Colon (tissue), 2 donors: ENCODE data around the gene UGT2B28.
"Not testable (repeated sequence)": the region's sequence is repeated elsewhere in the genome, so short reads cannot be mapped to it uniquely, and the experiment has no call there.

Source experiments
- FAIRE-seq: peaks from 2 replicates; lab custom pipeline; 2012; peaks lifted over from hg19 to GRCh38; lab: Jason Lieb, UNC
- donor health status: control.
- donor health status: control.

UGT2B28 gene

DNA sequence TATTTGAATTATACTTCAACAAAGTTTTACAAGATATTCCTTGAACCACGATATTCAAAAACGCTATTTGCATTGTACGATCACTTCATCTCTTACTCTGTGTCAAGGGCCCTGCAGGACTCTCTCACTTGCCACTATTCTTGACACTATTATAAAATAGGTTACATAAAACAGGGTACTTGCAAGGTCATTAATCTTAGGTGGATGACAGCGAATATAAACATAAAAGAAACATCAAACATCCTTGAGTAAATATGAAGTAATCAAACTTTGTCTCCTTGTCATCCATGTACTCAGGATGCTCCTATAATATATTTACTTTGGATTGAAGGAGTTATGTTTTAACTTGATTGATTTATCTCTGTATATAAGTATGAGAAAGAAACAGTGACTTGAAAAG, at the start of gene UGT2B28:
UGT2B28 (plus strand) TSS at position 395 of the 400 bp plus-strand sequence. CDS start 26 bp downstream, outside the sequence.
- peak; percentile 75 for FAIRE-seq

DNA sequence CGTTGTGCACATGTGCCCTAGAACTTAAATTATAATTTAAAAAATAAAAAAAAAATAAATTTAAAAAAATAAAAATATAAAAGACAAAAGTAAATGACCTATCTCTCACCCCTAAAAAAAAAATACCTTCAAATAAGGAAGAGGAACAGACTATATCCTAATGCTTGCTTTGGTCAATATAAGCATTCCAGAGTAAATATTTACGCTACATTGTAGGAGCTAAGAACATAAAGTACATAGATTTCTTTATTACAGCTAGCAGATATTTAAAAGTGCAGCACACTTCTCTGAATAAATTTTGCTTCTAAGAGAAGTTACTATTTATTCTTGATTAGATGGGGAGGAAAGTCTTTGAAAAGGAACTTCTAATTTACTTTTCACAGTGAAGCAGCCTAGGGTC, 41.2 kb upstream of the UGT2B28 start:
- FAIRE-seq = no peak

DNA sequence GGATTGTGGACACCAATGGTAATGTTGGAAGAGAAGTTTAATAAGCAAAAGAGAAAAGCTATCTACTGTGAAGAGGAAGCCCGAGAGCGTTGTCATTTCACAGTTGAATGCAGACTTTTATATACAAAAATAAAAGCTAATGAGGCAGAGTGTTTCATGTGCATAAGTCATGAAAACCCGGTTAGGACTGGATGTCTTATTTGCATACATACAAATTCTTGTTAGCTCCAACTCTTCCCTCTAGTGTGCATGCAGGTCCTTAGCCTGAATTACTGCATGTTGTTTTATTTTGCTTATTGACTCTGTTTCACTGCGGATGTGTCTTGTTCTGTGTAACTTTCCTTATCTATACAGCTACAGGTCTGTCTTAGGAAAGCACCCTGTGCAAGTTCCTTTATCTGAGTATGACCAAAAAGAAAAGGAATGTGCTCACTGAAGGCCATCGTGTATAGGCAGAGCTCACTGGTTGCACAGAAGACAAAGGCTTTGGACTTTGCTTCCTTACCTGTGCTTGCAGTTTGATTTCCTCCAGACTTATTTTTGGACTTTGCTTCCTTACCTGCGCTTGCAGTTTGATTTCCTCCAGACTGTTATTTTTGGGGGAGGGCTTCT, 40.6 kb upstream of the UGT2B28 start:
- FAIRE-seq = no peak

DNA sequence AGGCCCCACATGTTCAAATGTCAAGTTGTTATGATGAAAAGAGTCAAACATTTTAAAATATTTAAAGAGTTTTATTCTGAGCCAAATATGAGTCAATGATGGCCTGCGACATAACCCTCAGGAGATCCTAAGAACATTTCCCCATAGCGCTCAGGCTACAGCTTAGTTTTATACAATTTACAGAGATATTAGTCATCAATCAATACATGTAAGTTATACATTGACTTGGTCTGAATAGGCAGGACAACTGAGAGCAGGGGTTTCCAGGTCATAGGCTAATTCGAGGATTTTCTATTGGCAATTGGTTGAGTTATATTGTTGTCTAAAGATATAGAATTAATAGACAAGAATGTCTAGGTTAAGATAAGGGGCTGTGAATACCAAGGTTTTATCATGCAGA, 39.5 kb upstream of the UGT2B28 start:
- FAIRE-seq = peak; percentile 84

DNA sequence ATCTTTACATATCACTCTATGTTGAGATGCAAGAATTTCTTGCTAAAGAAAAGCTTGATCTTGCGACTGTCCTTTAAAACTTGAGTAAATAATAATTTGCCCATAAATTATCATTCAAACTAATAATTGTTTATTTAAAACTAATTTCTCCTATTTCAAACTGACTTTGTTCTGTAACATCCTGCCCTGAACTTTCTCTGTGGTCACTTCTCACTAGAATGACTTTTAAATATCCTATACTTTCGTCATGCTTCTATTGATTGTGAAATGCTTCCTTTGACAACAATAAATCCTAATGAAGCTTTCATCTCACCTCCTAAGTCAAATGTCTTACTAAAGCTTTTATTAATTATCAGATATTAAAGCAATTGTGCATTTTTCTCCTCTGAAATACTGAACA, 38.5 kb upstream of the UGT2B28 start:
- not testable (repeated sequence) for FAIRE-seq

DNA sequence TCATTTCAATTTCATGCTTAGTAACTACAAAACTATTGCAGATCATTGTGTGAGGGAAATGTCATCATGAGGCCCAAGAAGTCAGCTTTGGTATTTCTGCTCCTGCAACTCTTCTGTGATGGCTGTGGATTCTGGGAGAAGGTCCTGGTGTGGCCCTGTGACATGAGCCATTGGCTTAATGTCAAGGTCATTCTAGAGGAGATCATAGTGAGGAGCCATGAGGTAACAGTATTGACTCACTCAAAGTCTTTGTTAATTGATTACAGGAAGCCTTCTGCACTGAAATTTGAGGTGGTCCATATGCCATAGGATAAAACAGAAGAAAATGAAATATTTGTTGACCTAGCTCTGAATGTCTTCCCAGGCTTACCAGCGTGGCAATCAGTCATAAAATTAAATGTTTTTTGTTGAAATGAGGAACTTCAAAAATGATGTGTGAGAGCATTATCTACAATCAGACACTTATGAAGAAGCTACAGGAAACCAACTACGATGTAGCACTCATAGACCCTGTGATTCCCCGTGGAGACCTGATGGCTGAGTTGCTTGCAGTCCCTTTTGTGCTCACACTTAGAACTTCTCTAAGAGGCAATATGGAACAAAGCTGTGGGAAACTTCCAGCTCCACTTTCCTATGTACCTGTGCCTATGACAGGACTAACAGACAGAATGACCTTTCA, 37.6 kb upstream of the UGT2B28 start:
- FAIRE-seq = not testable (repeated sequence)

DNA sequence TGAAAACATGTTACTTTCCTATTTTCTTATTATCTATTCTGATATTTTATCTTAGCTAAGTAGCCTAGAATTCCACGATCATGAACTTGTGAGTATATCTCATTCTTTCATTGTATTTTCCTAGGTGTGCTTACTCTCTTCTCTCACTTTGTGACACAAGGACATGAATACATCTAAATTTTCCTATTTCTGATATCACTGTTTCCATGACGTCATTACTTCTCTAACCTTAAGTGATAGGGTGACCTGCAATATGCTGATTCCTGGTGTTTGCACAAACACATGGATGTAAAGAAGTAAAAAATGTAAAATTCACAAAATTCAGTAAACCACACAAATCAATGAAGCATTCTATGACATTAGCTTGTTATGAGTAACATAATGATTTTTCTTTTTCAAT, 29.4 kb upstream of the UGT2B28 start:
- peak; percentile 74 for FAIRE-seq

DNA sequence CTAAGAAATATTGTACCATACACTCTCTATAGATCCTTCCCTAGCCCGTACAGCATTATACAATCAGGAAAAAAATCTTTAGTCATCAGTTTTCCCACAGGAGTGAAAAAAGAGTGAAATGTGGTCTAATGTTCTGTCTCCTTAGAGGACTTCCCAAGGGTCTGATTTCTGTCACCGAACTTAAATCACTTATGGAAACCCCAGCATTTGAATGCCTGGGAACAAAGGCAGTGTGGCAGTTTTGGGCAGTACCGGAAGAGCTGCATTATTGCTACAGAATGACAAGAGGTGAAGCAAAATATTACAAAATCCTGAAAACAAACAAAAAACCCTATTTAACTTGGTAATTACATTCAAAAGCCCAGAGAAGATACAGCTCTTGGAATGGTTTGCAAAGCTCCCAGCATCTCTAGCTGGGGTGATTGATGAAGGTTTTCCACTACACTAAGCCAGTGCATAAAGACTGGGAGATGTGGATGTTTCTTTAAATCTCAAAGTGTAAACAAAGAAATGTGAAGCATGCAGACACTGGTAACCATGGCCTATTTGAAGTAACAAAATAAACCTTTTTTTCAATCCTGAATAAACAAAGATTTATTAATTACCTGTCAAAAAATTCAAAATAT, 27.0 kb upstream of the UGT2B28 start:
- FAIRE-seq = not testable (repeated sequence)

DNA sequence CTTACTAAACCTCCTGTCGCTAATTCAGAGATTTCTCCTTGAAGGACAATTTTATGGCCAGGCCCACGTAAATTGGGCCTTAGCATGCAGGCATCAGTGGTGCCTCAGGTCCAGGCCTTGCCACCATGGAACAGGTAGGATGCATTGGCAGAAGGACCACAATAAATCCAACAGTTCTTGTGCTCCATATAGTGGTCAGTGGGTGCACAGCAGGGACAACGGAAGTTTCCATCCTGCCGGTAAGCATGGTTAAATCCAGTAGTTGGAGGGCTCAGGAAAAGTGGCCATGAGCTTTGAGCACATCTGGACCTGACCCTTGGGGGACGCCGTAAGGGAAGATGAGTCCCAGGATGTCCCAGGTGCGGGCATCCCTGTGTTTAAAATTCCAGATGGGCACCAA, 11.7 kb upstream of the UGT2B28 start:
- not testable (repeated sequence) for FAIRE-seq

DNA sequence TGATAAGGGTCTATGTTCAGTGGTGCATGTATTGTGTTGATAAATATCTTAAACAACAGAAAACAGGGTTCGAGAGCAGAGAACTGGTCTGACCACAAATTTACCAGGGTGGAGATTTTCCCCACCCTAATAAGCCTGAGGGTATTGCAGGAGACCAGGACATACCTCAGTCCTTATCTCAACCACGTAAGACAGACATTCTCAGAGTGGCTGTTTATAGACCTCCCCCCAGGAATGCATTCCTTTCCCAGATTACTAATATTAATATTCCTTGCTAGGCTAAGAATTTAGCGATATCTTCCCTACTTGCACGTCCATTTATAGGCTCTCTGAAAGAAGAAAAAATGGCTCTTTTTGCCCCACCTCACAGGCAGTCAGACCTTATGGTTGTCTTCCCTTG, 16.1 kb downstream of the UGT2B28 start:
- not testable (repeated sequence) for FAIRE-seq

DNA sequence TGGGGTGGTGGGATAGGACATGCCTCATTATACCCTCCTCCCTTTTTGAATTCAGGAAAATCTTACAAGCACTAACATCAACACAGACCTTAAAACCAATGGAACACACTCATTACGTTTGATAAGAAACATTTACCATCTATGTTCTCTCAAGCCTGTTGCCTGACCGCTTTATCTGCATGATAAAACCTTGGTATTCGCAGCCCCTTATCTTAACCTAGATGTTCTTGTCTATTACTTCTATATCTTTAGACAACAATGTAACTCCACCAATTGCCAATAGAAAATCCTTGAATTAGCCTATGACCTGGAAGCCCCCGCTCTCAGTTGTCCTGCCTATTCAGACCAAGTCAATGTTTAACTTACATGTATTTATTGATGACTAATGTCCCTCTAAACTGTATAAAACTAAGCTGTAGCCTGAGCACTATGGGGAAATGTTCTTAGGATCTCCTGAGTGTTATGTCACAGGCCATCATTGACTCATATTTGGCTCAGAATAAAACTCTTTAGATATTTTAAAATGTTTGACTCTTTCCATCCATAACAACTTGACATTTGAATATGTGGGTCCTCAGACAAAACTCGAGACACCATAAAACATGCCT, 28.3 kb downstream of the UGT2B28 start:
- not testable (repeated sequence) for FAIRE-seq

DNA sequence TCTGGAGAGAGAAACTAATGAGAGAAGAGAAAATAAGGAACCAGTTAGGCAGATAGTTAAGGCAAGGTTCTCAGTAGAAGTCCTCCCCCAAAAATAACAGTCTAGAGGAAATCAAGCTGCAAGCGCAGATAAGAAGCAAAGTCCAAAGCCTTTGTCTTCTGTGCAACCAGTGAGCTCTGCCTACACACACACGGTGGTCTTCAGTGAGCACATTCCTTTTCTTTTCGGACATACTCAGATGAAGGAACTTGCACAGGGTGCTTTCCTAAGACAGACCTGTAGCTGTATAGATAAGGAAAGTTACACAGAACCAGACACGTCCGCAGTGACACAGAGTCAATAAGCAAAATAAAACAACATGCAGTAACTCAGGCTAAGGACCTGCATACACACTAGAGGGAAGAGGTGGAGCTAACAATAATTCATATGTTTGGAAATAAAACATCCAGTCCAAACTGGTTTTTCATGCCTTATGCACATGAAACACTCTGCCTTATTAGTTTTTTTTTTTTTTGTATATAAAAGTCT, 29.3 kb downstream of the UGT2B28 start:
- FAIRE-seq = not testable (repeated sequence)

DNA sequence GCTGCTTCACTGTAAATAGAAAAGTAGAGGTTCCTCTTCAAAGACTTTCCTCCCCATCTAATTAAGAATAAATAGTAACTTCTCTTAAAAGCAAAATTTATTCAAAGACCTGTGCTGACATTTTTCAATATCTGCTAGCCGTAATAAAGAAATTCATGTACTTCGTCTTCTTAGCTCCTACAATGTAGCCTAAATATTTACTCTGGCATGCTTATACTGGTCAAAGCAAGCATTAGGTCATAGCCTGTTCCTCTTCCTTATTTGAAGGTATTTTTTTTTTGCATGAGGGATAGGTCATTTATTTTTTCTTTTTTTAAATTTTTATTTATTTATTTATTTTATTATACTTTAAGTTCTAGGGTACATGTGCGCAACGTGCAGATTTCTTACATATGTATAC, 30.0 kb downstream of the UGT2B28 start:
- FAIRE-seq = not testable (repeated sequence)

DNA sequence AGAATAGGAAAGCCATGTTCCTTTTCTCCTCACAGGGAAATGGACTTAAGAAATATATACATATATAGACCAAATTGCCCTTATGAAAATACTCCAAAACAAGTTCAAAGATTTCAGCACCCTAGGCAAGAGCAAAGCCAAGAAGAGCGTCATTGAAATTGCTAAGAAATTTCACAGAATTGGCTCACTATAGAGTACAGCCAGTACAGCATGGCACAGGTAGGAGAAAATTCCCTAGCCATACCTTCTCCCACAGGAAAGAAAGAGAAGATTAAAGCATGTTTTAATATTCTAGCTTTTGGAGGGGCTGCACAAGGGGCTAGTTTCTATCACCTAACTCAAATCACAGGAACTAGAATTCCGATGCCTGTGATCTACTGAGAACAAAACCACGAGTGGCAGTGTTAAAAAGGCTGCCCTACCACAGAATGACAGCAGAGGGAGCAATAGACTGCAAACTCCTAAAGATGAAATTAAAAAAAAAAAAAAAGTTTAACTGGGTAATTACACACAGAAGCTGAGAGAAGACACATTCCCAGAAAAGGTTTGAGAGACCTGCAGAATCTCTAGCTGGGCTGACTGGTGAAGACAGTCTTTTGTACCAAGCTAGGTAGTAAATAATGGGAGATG, 37.5 kb downstream of the UGT2B28 start:
- FAIRE-seq = not testable (repeated sequence)

DNA sequence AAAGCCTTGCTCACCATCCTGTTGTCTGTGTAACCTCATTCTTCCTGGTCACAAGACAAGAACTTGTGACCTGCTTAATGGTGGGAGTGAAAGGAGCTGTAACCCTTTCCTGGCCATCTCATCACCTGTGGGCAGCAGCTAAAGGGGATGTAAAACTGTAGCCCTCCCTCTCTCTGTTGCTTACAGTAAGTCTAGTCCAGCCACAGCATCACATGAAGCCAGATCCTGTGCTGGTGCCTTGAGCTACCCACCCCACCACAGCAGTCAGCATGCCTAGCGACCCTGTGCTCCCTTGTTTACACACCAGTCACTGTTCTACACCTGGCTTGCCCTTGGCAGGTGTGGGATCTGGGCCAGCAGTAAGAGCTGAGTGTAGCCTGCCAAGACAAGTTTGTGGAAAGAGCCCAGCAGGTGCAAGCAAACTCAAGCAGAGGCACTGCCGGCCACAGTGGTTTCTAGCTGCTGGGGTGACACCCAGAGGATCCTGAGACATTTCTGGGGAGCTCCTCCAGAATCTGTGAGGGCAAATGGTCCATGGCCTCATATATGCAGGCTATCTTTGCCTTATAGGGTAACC, 41.0 kb downstream of the UGT2B28 start:
- no peak for FAIRE-seq

DNA sequence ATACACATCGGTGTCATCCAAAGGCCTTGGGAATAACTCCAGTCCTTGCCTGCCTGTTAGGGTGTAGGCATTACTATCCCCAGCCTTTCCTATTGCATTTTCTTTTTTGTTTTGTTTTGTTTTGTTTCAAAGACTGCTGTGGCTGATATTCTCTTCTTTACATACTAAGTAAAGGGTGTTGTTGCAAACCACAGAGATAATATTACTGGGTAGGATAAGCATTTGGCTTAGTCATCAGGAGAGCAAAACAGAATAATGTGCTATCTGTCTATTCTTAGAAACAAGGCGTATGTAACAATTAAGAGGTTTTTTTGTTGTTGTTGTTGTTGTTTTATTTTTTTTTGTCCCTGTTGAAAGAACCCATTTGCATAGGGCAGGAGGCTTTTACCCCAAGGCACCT, 41.8 kb downstream of the UGT2B28 start:
- FAIRE-seq = no peak

DNA sequence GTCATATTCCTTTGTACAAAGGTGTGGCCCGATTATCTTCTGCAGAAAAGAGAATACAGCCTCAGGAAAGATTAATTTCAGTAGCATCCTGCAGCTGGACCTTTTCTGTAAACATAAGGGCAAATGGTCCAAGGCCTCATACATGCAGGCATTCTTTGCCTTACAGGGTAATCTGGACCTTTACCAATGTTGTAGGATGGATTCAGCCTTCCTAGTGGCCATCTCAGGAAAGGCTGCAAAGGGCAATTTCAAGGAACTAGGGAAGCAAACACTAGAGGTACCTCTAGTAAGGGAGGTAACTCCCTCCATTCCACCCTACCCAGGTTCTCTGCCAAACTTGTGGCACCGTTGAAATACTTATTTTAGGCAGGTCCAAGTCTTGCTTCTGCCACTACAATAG, 43.0 kb downstream of the UGT2B28 start:
- FAIRE-seq = no peak

DNA sequence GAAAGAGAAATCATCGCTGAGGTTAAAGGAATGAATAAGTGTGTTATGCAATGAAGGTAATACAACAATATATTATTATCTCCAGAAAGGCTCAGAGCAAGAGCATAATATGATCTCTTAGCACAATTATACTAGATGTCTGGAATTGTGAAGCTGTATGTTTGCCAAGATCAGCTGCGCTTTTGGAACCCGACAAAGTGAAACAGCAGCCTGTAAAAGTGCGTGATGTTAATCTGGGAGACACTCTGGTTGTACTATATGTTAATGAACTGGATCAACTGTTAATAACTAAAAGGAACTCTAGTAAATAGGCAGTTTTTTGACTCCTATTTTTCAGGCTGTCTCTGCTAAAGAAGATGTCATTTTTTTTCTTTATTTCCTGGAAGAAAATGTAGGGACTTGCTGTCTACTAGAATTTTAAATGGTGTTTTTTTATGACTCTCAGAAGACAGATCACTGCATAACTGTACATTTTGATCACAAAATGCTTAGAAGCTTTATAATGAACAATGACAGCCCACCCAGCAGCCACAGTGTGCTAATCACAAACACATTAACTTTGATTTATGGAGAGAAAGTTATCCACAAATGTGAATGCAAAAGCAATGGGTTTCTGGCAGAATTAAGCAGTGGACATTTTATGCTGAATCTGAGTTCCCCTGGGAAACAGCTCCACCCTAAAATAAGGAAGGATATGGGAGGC, 50.2 kb downstream of the UGT2B28 start:
- no peak for FAIRE-seq

DNA sequence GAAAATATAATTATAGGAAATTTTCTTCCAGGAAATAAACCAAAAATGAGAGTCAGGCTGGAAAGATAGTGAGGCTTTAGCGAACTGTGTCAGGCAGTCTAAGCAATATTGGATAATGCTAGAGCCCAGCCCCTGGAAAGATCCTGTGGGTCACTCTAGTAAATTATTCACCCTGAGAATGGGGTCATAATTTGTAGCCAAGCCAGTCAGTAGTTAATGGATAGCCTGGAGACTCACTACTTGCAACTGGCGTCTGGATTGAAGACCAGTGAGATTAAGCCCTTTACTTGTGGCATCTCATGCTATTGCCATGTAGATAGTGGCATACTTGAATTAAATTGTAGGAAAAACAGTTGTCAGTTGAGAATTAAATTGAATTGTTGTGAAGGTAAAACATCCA, 51.0 kb downstream of the UGT2B28 start:
- FAIRE-seq = not testable (repeated sequence)

DNA sequence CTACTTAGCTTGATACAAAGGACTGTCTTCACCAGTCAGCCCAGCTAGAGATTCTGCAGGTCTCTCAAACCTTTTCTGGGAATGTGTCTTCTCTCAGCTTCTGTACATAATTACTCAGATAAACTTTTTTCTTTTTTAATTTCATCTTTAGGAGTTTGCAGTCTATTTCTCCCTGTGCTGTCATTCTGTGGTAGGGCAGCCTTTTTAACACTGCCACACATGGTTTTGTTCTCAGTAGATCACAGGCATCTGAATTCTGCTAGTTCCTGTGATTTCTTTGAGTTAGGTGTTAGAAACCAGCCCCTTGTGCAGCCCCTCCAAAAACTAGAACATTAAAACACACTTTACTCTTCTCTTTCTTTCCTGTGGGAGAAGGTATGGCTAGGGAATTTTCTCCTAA, 55.2 kb downstream of the UGT2B28 start:
- FAIRE-seq = not testable (repeated sequence)

DNA sequence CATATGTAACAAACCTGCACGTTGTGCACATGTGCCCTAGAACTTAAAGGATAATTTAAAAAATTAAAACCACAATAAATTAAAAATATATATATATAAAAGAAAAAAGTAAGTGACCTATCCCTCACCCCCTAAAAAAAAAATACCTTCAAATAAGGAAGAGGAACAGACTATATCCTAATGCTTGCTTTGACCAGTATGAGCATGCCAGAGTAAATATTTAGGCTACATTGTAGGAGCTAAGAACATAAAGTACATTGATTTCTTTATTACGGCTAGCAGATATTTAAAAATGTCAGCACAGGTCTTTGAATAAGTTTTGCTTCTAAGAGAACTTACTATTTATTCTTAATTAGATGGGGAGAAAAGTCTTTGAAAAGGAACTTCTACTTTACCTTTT, 62.8 kb downstream of the UGT2B28 start:
- not testable (repeated sequence) for FAIRE-seq
